A673 (cell line): ENCODE results near the gene MAP6. TPM values are rescaled to one million over a fixed set of nuclear protein-coding genes. Genes with fewer than 3 reads are reported as not detected.

Experiments
- BruUV-seq: library from RNA; stranded (reverse); fragments of 400-500 nt; replicated peaks from 2 replicates; lab custom pipeline; 2021; lab: Mats Ljungman, UMichigan
- CTCF ChIA-PET: fragments of 300-600 bp; sonication (Branson Sonifier 250); formaldehyde crosslinking; loops from one replicate; lab custom pipeline; 2022; ENCODE audit warnings: antibody characterized with exemption; lab: Charles Lee
- POLR2A ChIA-PET: fragments of 300-600 bp; sonication (Branson Sonifier 250); formaldehyde crosslinking; loops from one replicate; lab custom pipeline; 2022; ENCODE audit warnings: antibody characterized with exemption; ENCODE audit not compliant: low non-redundant PET; lab: Charles Lee
- DNase-seq: peaks from one replicate; pipeline ENCODE4 v3.0.0-alpha.2; 2015; ENCODE audit warnings: low spot score
- H3K27ac ChIP-seq: fragments of 200-600 bp; sonication (generic); 2 replicates; pipeline ENCODE4 v1.5.1; 2016; ENCODE audit warnings: mixed run types, low read depth, mild to moderate bottlenecking, mixed read lengths, antibody characterized with exemption, low read length; ENCODE audit not compliant: poor library complexity, severe bottlenecking
- H3K27me3 ChIP-seq: fragments of 200-600 bp; sonication (generic); replicated peaks from 2 replicates; pipeline ENCODE4 v1.6.1; 2017; ENCODE audit warnings: mixed run types, low read depth, mild to moderate bottlenecking, mixed read lengths, antibody characterized with exemption, low read length; ENCODE audit not compliant: insufficient read depth, poor library complexity
- H3K36me3 ChIP-seq: fragments of 200-600 bp; sonication (generic); 2 replicates; pipeline ENCODE4 v1.6.1; 2016; ENCODE audit warnings: mixed run types, mild to moderate bottlenecking, mixed read lengths, antibody characterized with exemption, low read length; ENCODE audit not compliant: insufficient read depth, poor library complexity, severe bottlenecking
- H3K4me1 ChIP-seq: fragments of 200-600 bp; sonication (generic); 2 replicates; pipeline ENCODE4 v1.6.1; 2017; ENCODE audit warnings: mixed run types, mild to moderate bottlenecking, mixed read lengths, antibody characterized with exemption, low read length; ENCODE audit not compliant: insufficient read depth, poor library complexity, severe bottlenecking
- H3K4me3 ChIP-seq: fragments of 200-600 bp; sonication (generic); 2 replicates; pipeline ENCODE4 v1.5.1; 2016; ENCODE audit warnings: low read depth, mixed run types, mild to moderate bottlenecking, mixed read lengths, low read length; ENCODE audit not compliant: poor library complexity, severe bottlenecking
- H3K9me3 ChIP-seq: fragments of 200-600 bp; sonication (generic); 2 replicates; pipeline ENCODE4 v1.6.1; 2016; ENCODE audit warnings: mixed run types, low read depth, mild to moderate bottlenecking, mixed read lengths, antibody characterized with exemption, low read length; ENCODE audit not compliant: poor library complexity, severe bottlenecking
- EZH2 ChIP-seq: fragments of 200-600 bp; sonication (generic); IDR thresholded peaks from 2 replicates; pipeline ENCODE4 v1.6.1; 2017; ENCODE audit warnings: borderline replicate concordance, low read depth, mild to moderate bottlenecking, mixed read lengths, antibody characterized with exemption, low read length; ENCODE audit not compliant: poor library complexity, severe bottlenecking
- intact Hi-C: fragments of 100-400 bp; cut with micrococcal nuclease; formaldehyde crosslinking; loops from one replicate; pipeline ENCODE4 v1.10.0; 2022; ENCODE audit not compliant: unreplicated experiment
- total RNA-seq: library from RNA; stranded (reverse); gene quantifications from 2 replicates; pipeline ENCODE4 v1.2.3, GENCODE V29; 2021
- TF ChIP-seq, protein P1 (sequence below): fragments of 300-800, 200-600 bp; sonication (generic); conservative IDR thresholded peaks from 2 replicates; pipeline ENCODE4 v1.5.1; 2017; ENCODE audit warnings: low read depth, mild to moderate bottlenecking, antibody characterized with exemption, low read length, moderate library complexity, mixed read lengths

The MAP6 gene
- total RNA-seq, 1 experiment from 2014 or later, result not detected

DNA sequence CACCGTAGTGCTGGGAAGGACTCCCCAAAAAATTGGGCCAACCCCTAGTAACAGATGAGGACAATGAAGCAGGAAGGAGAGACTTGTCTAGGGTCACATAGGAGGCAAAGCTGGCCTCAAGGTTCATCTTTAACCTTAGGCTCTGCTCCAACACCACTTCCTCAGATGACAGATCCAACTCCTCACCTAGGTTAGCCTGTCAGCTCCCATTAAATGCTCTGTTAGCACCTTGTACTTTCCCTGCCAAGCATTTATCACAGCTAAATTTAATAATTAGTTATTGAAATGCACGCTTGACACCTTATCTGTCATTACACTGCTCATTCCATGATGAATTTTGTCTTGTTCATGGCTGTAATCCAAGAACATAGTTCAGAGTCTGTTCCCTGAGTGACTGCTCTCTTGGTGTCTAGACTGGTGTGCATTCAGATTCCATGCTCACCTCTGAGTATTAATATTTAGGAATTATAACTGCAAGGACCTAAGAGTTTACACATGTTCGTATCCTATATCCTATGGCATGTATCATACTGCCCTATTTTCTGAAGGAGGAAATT lies 18.6 kb downstream of the MAP6 start:
- H3K4me1 ChIP-seq, result no peaks in the 10 kb centered on the region
- no peak for TF ChIP-seq EZH2
- TF ChIP-seq, protein P1, sequence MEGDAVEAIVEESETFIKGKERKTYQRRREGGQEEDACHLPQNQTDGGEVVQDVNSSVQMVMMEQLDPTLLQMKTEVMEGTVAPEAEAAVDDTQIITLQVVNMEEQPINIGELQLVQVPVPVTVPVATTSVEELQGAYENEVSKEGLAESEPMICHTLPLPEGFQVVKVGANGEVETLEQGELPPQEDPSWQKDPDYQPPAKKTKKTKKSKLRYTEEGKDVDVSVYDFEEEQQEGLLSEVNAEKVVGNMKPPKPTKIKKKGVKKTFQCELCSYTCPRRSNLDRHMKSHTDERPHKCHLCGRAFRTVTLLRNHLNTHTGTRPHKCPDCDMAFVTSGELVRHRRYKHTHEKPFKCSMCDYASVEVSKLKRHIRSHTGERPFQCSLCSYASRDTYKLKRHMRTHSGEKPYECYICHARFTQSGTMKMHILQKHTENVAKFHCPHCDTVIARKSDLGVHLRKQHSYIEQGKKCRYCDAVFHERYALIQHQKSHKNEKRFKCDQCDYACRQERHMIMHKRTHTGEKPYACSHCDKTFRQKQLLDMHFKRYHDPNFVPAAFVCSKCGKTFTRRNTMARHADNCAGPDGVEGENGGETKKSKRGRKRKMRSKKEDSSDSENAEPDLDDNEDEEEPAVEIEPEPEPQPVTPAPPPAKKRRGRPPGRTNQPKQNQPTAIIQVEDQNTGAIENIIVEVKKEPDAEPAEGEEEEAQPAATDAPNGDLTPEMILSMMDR, result no peak
- no peaks in the 10 kb centered on the region for H3K27me3 ChIP-seq
- BruUV-seq, result no TSS peak
- H3K9me3 ChIP-seq, result no peaks in the 10 kb centered on the region
- no peak for DNase-seq
- ChIA-PET POLR2A (no interaction called here), CTCF (no interaction called here)
- H3K4me3 ChIP-seq, result no peak overlapping the region
- H3K27ac ChIP-seq, result no peak overlapping the region
- H3K36me3 ChIP-seq, result no peaks in the 10 kb centered on the region
- intact Hi-C loops, result no loop called here

GRCh38 chr11:75644946-75645345 lies 23.9 kb downstream of the MAP6 start:
- Histone ChIP-seq H3K36me3 (no peaks in the 10 kb centered on the region), H3K4me3 (no peak overlapping the region), H3K9me3 (no peaks in the 10 kb centered on the region), H3K4me1 (peaks cover 4% of the 10 kb centered on the region), H3K27me3 (no peaks in the 10 kb centered on the region), H3K27ac (no peak overlapping the region)
- ChIA-PET CTCF (interaction anchor here (0.6 kb wide), 1 partner anchor 25 kb away, joined by 3 read pairs; no protein-coding TSS in a partner anchor), POLR2A (no interaction called here)
- no peak for DNase-seq
- BruUV-seq, result no TSS peak
- no peak for TF ChIP-seq EZH2
- TF ChIP-seq, protein P1, result no peak
- intact Hi-C loops, result no loop called here

DNA sequence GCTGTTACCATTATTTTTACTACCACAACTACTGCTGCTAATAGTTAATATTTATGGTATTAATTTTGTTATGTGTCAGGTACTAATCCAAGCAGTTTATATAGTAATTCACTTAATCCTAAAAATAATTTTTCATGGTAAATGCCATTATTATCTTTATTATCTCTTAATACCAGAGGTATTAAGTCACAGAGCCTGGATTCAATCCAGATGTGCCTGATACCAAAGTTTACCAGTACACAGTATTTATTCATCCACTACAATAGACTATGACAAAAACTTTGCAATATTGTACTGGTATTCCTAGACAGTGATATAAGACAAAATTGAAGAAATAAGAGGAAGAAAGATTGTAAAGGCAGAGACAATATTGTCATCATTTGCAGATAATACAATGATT lies 24.5 kb downstream of the MAP6 start:
- no peak for DNase-seq
- no peaks in the 10 kb centered on the region for H3K9me3 ChIP-seq
- no peak overlapping the region for H3K27ac ChIP-seq
- CTCF ChIA-PET, result interaction anchor here (0.6 kb wide), 1 partner anchor 25 kb away, joined by 3 read pairs; no protein-coding TSS in a partner anchor
- no peaks in the 10 kb centered on the region for H3K27me3 ChIP-seq
- peaks cover 9% of the 10 kb centered on the region for H3K4me1 ChIP-seq
- intact Hi-C loops, result no loop called here
- no TSS peak for BruUV-seq
- no peak overlapping the region for H3K4me3 ChIP-seq
- H3K36me3 ChIP-seq, result no peaks in the 10 kb centered on the region
- POLR2A ChIA-PET, result interaction anchor here (0.7 kb wide), 1 partner anchor 113 kb away, joined by 3 read pairs; no protein-coding TSS in a partner anchor
- no peak for TF ChIP-seq EZH2
- TF ChIP-seq, protein P1, result no peak
